Measurements from ENCODE around the gene MYRFL. TPM values are rescaled to one million over a fixed set of nuclear protein-coding genes. Genes with fewer than 3 reads are reported as not detected.

The MYRFL gene
- total RNA-seq, 1 experiment from 2014 or later: 0.16 TPM

GRCh38 chr12:69834576-69834975, 9.5 kb downstream of the MYRFL start:
- Mint-ChIP-seq H3K36me3 (ENCODE audit: insufficient read depth, unreplicated experiment) (no peaks in the 10 kb centered on the region), H3K4me1 (ENCODE audit: low read depth, unreplicated experiment) (no peaks in the 10 kb centered on the region), H3K4me3 (ENCODE audit: unreplicated experiment) (no peak overlapping the region), H3K27me3 (ENCODE audit: insufficient read depth, unreplicated experiment) (peaks cover 5% of the 10 kb centered on the region), H3K9me3 (ENCODE audit: unreplicated experiment) (no peaks in the 10 kb centered on the region), H3K27ac (ENCODE audit: unreplicated experiment) (no peak overlapping the region)
- Histone ChIP-seq H3K4me3 (ENCODE audit: low read depth, low read length) (no peak overlapping the region), H3K4me1 (peaks cover 7% of the 10 kb centered on the region), H3K36me3 (ENCODE audit: control insufficient read depth, insufficient read depth, low read length) (no peaks in the 10 kb centered on the region), H3K9me3 (no peaks in the 10 kb centered on the region), H3K27me3 (replicated peaks; ENCODE audit: control insufficient read depth, insufficient read depth, low read length) (no peaks in the 10 kb centered on the region)
- TF ChIP-seq, protein P1, sequence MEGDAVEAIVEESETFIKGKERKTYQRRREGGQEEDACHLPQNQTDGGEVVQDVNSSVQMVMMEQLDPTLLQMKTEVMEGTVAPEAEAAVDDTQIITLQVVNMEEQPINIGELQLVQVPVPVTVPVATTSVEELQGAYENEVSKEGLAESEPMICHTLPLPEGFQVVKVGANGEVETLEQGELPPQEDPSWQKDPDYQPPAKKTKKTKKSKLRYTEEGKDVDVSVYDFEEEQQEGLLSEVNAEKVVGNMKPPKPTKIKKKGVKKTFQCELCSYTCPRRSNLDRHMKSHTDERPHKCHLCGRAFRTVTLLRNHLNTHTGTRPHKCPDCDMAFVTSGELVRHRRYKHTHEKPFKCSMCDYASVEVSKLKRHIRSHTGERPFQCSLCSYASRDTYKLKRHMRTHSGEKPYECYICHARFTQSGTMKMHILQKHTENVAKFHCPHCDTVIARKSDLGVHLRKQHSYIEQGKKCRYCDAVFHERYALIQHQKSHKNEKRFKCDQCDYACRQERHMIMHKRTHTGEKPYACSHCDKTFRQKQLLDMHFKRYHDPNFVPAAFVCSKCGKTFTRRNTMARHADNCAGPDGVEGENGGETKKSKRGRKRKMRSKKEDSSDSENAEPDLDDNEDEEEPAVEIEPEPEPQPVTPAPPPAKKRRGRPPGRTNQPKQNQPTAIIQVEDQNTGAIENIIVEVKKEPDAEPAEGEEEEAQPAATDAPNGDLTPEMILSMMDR (IDR thresholded peaks at IDR 0.05; ENCODE audit: insufficient read depth in 1 of 2, low read depth in 1 of 2, low read length in 1 of 2, severe bottlenecking in 1 of 2, unreplicated experiment in 1 of 2): no peak
- intact Hi-C loops (cut with micrococcal nuclease; ENCODE audit: unreplicated experiment): no loop called here
- CTCF ChIA-PET: no interaction called here
- DNase-seq: no peak
- no TSS peak for BruUV-seq (replicated peaks)
- POLR2A ChIA-PET: no interaction called here

- H3K27me3 Mint-ChIP-seq (ENCODE audit: insufficient read depth, unreplicated experiment): peaks cover 5% of the 10 kb centered on the region
- BruUV-seq (replicated peaks): no TSS peak
- intact Hi-C loops (cut with micrococcal nuclease; ENCODE audit: unreplicated experiment): no loop called here
- H3K4me1 Mint-ChIP-seq (ENCODE audit: low read depth, unreplicated experiment): no peaks in the 10 kb centered on the region
- H3K36me3 Mint-ChIP-seq (ENCODE audit: insufficient read depth, unreplicated experiment): no peaks in the 10 kb centered on the region
- H3K4me3 ChIP-seq (ENCODE audit: low read depth, low read length): no peak overlapping the region
- DNase-seq: no peak
- H3K4me1 ChIP-seq: peaks cover 7% of the 10 kb centered on the region
- TF ChIP-seq, protein P1 (IDR thresholded peaks at IDR 0.05; ENCODE audit: insufficient read depth in 1 of 2, low read depth in 1 of 2, low read length in 1 of 2, severe bottlenecking in 1 of 2, unreplicated experiment in 1 of 2): no peak
- no peaks in the 10 kb centered on the region for H3K36me3 ChIP-seq (ENCODE audit: control insufficient read depth, insufficient read depth, low read length)
- ChIA-PET POLR2A (interaction anchor here (0.6 kb wide), 1 partner anchor 21 kb away, joined by 11 read pairs; no protein-coding TSS in a partner anchor), CTCF (no interaction called here)
- H3K27me3 ChIP-seq (replicated peaks; ENCODE audit: control insufficient read depth, insufficient read depth, low read length): no peaks in the 10 kb centered on the region
- no peak overlapping the region for H3K27ac Mint-ChIP-seq (ENCODE audit: unreplicated experiment)
- no peaks in the 10 kb centered on the region for H3K9me3 ChIP-seq
- H3K9me3 Mint-ChIP-seq (ENCODE audit: unreplicated experiment): no peaks in the 10 kb centered on the region
- H3K4me3 Mint-ChIP-seq (ENCODE audit: unreplicated experiment): no peak overlapping the region
Observed at GRCh38 chr12:69835081-69835480, 10.1 kb downstream of the MYRFL start.

DNA sequence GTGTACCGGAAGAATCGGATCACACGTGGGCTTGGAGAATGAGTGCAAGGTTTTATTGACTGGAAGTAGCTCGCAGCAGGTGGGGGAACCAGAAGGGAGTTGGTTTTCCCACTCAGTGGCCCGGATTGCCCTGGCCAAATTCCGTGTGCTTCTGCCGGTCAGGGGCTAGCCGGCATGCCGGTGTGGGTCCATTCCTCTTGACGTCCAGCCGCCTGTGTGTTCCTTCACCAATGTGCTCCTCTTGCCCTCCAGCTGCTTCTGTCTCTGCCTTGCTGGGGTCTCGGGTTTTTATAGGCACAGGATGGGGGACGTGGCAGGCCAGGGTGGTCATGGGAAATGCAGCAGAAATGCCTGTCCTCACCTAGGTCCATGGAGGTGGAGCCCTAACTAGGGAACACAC, 11.0 kb downstream of the MYRFL start:
- Histone ChIP-seq H3K9me3 (no peaks in the 10 kb centered on the region), H3K27me3 (replicated peaks; ENCODE audit: control insufficient read depth, insufficient read depth, low read length) (no peaks in the 10 kb centered on the region), H3K4me1 (peaks cover 7% of the 10 kb centered on the region), H3K4me3 (ENCODE audit: low read depth, low read length) (no peak overlapping the region), H3K36me3 (ENCODE audit: control insufficient read depth, insufficient read depth, low read length) (no peaks in the 10 kb centered on the region)
- CTCF ChIA-PET: no interaction called here
- DNase-seq: no peak
- TF ChIP-seq, protein P1 (IDR thresholded peaks at IDR 0.05; ENCODE audit: insufficient read depth in 1 of 2, low read depth in 1 of 2, low read length in 1 of 2, severe bottlenecking in 1 of 2, unreplicated experiment in 1 of 2): no peak
- no peak overlapping the region for H3K4me3 Mint-ChIP-seq (ENCODE audit: unreplicated experiment)
- no peaks in the 10 kb centered on the region for H3K9me3 Mint-ChIP-seq (ENCODE audit: unreplicated experiment)
- H3K27ac Mint-ChIP-seq (ENCODE audit: unreplicated experiment): no peak overlapping the region
- peaks cover 5% of the 10 kb centered on the region for H3K27me3 Mint-ChIP-seq (ENCODE audit: insufficient read depth, unreplicated experiment)
- intact Hi-C loops (cut with micrococcal nuclease; ENCODE audit: unreplicated experiment): no loop called here
- BruUV-seq (replicated peaks): no TSS peak
- H3K36me3 Mint-ChIP-seq (ENCODE audit: insufficient read depth, unreplicated experiment): no peaks in the 10 kb centered on the region
- POLR2A ChIA-PET: no interaction called here
- H3K4me1 Mint-ChIP-seq (ENCODE audit: low read depth, unreplicated experiment): no peaks in the 10 kb centered on the region

Data from Caco-2 (cell line).